Body of pancreas (tissue), 4 donors: ENCODE data around the gene TMBIM1. TPM values are rescaled to one million over a fixed set of nuclear protein-coding genes. Genes with fewer than 3 reads are reported as not detected.
"Not testable (repeated sequence)": the region's sequence is repeated elsewhere in the genome, so short reads cannot be mapped to it uniquely, and the experiment has no call there.

ENCODE experiments used
- ATAC-seq: fragments of 150-250 bp; one replicate; pipeline ENCODE4 v1.9.1; 2016
- DNase-seq, 4 donors: peaks; one replicate each; pipeline ENCODE4 v3.0.0-alpha.2; 2019
- H3K27ac ChIP-seq, 4 donors: fragments of 200-600 bp; sonication (generic); 1 replicate in 3 of 4; 2 replicates in 1 of 4; pipeline versions ENCODE4 v1.5.1 to v1.6.1; 2016 to 2019; ENCODE audit warnings: mild to moderate bottlenecking in 1 of 4, mixed read lengths in 1 of 4, moderate library complexity in 1 of 4
- H3K27me3 ChIP-seq, 2 donors: fragments of 200-600 bp; sonication (generic); one replicate each; pipeline ENCODE4 v1.6.0; 2016; ENCODE audit warnings: mild to moderate bottlenecking in 1 of 2
- H3K36me3 ChIP-seq, 2 donors: fragments of 200-600 bp; sonication (generic); replicated peaks in 1 of 2; 2 replicates each; pipeline ENCODE4 v1.5.1; 2016; ENCODE audit warnings: low read depth in 2 of 2; ENCODE audit not compliant: insufficient read depth in 1 of 2
- H3K4me1 ChIP-seq: fragments of 200-600 bp; sonication (generic); one replicate; pipeline ENCODE4 v1.6.0; 2016
- H3K4me3 ChIP-seq, 2 donors: fragments of 200-600 bp; sonication (generic); 1 replicate in 1 of 2; 2 replicates in 1 of 2; pipeline ENCODE4 v1.5.1; 2016 to 2019
- H3K9me3 ChIP-seq, 3 donors: fragments of 200-600 bp; sonication (generic); 1 replicate in 2 of 3; 2 replicates in 1 of 3; pipeline ENCODE4 v1.5.1; 2016
- POLR2A ChIP-seq, 3 donors: fragments of 450-650 bp; IDR thresholded peaks; one replicate each; pipeline ENCODE4 v1.6.1; 2016; ENCODE audit warnings: antibody characterized with exemption in 3 of 3, mild to moderate bottlenecking in 2 of 3
- WGBS, 2 donors: methylation state at CpG; one replicate each; pipeline ENCODE4 v1.1.5; 2017; 5-methylcytosine and 5-hydroxymethylcytosine counted together
- intact Hi-C: fragments of 100-400 bp; cut with DNase I; formaldehyde crosslinking; loops from one replicate; pipeline ENCODE4 v1.15.1; 2023
- total RNA-seq, 2 donors: library from RNA; depleted of rRNA; stranded (reverse); fragments of >200 nt; gene quantifications; one replicate each; pipeline ENCODE4 v1.1.0, GENCODE V29; 2016
- TF ChIP-seq, protein P1 (sequence below), 7 experiments: fragments of 450-650 bp in 4 of 7; fragments of 200-600 bp in 3 of 7; sonication (generic) in 3 of 7; IDR thresholded peaks; one replicate each; pipeline ENCODE4 v1.5.1; 2016 to 2019; ENCODE audit warnings: antibody characterized with exemption in 7 of 7

The TMBIM1 gene
- total RNA-seq, 2 donors from 2014 or later: 125 to 148 TPM

DNA sequence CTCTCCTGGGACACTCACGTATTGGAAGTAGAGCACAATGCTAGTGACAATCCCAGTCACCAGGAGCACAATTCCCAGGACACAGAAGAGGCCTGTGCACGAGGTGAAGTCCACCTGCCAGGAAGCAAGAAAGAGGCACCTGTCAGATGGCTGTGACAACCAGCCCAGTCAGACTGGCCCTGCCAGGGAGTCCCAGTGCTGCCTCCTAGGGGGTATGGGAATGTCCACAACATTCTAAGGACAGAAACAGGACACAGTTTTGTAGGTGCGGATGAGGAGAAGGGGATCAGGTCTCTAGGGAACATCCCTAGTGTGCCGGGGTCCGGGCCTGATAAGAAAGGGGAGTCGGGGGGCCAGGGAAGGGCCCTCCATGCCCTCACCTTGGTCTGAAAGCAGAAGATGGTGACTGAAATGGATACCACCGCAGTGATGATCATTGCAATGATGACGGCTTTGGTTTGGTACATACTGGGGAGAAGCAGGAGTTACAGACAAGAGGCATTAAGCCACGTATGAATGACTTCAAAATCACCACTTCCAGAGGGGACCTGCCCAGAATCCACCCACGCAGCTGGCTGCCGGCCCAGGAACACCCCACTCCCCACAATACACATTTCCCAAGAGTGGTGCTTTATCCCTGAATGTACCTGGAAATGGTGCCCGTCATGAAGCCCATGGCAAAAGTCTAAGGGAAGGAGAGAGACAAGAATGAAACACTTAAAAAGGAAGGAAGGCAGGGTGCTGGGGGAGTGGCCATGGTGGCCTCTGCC, 15.1 kb downstream of the TMBIM1 start:
- no peak for ATAC-seq
- intact Hi-C loops: no loop called here
- Histone ChIP-seq H3K4me3 (no peak overlapping the region), H3K9me3 (no peaks in the 10 kb centered on the region), H3K4me1 (peaks cover 61% of the 10 kb centered on the region), H3K27ac (peak overlapping the region in 3 of 4 donors; percentile 37 to 98 (median 98)), H3K27me3 (no peaks in the 10 kb centered on the region), H3K36me3 (peaks cover 53 to 62% of the 10 kb centered on the region in 2 donors)
- WGBS, 2 donors: 75 to 77% methylated on average over 11 to 12 of the region's 12 CpGs
- TF ChIP-seq POLR2A (IDR thresholded peaks at IDR 0.05): no peak
- TF ChIP-seq, protein P1, sequence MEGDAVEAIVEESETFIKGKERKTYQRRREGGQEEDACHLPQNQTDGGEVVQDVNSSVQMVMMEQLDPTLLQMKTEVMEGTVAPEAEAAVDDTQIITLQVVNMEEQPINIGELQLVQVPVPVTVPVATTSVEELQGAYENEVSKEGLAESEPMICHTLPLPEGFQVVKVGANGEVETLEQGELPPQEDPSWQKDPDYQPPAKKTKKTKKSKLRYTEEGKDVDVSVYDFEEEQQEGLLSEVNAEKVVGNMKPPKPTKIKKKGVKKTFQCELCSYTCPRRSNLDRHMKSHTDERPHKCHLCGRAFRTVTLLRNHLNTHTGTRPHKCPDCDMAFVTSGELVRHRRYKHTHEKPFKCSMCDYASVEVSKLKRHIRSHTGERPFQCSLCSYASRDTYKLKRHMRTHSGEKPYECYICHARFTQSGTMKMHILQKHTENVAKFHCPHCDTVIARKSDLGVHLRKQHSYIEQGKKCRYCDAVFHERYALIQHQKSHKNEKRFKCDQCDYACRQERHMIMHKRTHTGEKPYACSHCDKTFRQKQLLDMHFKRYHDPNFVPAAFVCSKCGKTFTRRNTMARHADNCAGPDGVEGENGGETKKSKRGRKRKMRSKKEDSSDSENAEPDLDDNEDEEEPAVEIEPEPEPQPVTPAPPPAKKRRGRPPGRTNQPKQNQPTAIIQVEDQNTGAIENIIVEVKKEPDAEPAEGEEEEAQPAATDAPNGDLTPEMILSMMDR (IDR thresholded peaks at IDR 0.05): peak in 2 of 7 experiments; percentile 12 to 52
- DNase-seq: peak in 1 of 4 donors; percentile 87

DNA sequence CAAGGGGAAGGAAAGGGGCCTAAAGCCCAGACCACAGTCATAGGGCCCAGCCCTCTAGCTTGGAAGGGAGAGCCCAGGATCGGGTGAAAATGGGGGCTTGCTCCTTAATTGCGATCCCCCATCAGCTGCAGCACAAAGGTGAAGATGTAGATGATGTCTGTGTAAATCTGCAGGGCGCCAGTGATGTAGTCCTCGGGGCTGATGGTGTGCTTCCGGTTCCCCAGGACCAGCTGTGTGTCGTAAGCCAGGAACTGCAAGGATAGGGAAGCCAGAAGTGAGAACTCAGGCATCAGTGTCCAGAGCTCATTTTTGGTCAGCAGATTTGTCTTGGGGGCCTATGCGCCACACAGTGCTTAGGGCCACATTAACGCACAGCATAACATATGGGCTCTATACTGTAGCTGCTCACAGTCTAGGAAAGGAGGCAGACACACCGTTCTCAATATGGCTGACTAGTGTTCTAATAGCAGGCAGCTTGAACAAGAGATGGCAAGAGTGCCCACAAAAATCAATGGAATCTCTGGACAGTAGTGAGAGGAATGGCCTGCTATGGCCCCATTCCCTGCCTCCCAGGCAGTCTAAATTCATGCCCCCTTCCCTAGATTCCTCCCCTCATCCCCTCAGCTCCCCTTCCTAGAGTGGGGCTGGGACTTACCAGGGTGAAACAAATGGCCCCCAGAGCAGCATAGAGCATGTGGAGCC, 16.8 kb downstream of the TMBIM1 start:
- no peak for TF ChIP-seq POLR2A (IDR thresholded peaks at IDR 0.05)
- TF ChIP-seq, protein P1 (IDR thresholded peaks at IDR 0.05): no peak
- WGBS, 2 donors: 77 to 81% methylated on average over 7 to 9 of the region's 9 CpGs
- peak overlapping the region in 3 of 4 donors; percentile 0 to 85 (median 28) for H3K27ac ChIP-seq
- no peak overlapping the region for H3K4me3 ChIP-seq
- DNase-seq (no peak), ATAC-seq (no peak)
- peaks cover 59% of the 10 kb centered on the region for H3K4me1 ChIP-seq
- intact Hi-C loops: no loop called here
- H3K9me3 ChIP-seq: no peaks in the 10 kb centered on the region
- H3K36me3 ChIP-seq: peaks cover 53 to 59% of the 10 kb centered on the region in 2 donors
- no peaks in the 10 kb centered on the region for H3K27me3 ChIP-seq

DNA sequence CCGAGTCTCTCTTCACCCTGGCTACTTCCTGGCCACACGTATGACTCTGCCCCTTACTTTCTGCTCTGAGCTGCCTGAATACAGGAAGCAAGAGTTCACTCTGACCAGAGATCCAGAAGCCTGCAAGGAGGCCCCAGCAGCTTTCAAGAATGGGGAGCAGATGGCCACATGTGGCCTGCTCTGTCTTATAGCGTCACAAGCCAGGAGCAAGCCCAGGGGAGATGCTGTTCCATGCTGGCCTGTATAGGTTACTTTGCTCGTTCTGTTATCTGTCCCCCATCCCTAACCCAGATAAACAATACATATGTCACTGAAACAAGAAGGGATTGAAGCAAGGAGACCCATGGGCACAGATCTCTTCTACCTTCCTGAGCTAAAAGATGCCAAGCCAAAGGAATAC, 17.7 kb downstream of the TMBIM1 start:
- Histone ChIP-seq H3K27me3 (no peaks in the 10 kb centered on the region), H3K4me1 (peaks cover 50% of the 10 kb centered on the region), H3K27ac (peak overlapping the region in 3 of 4 donors; percentile 28 to 88 (median 85)), H3K36me3 (peaks cover 43 to 50% of the 10 kb centered on the region in 2 donors), H3K9me3 (no peaks in the 10 kb centered on the region), H3K4me3 (no peak overlapping the region)
- ATAC-seq (no peak), DNase-seq (no peak)
- TF ChIP-seq, protein P1 (IDR thresholded peaks at IDR 0.05): no peak
- no peak for TF ChIP-seq POLR2A (IDR thresholded peaks at IDR 0.05)
- intact Hi-C loops: no loop called here
- 69 to 71% methylated on average over 4 of the region's 4 CpGs for whole genome bisulfite sequencing, 2 donors

DNA sequence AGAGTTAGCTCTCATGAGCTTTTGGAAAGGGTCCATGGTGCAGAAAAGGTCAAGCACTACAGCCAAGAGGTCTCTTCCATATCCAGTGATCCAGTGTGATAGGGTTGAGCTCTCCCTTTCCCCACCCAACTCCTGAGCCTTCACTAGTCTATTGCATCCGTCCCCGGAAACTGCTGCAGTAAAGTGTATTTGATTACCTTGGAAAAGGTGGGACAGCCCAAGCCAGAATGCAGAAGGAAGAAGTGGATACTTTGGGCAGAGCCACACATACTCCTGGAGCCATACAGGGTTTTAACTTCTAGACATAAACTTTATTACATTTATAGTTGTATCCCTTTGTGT, 18.4 kb downstream of the TMBIM1 start:
- H3K36me3 ChIP-seq: peaks cover 36 to 43% of the 10 kb centered on the region in 2 donors
- peak overlapping the region; percentile 56 to 88 (median 78) for H3K27ac ChIP-seq
- no peaks in the 10 kb centered on the region for H3K27me3 ChIP-seq
- no peak overlapping the region for H3K4me3 ChIP-seq
- DNase-seq (no peak), ATAC-seq (no peak)
- peaks cover 48% of the 10 kb centered on the region for H3K4me1 ChIP-seq
- intact Hi-C loops: no loop called here
- no peak for TF ChIP-seq POLR2A (IDR thresholded peaks at IDR 0.05)
- TF ChIP-seq, protein P1 (IDR thresholded peaks at IDR 0.05): no peak
- H3K9me3 ChIP-seq: no peaks in the 10 kb centered on the region
- 68 to 76% methylated on average over 2 of the region's 2 CpGs for WGBS, 2 donors

DNA sequence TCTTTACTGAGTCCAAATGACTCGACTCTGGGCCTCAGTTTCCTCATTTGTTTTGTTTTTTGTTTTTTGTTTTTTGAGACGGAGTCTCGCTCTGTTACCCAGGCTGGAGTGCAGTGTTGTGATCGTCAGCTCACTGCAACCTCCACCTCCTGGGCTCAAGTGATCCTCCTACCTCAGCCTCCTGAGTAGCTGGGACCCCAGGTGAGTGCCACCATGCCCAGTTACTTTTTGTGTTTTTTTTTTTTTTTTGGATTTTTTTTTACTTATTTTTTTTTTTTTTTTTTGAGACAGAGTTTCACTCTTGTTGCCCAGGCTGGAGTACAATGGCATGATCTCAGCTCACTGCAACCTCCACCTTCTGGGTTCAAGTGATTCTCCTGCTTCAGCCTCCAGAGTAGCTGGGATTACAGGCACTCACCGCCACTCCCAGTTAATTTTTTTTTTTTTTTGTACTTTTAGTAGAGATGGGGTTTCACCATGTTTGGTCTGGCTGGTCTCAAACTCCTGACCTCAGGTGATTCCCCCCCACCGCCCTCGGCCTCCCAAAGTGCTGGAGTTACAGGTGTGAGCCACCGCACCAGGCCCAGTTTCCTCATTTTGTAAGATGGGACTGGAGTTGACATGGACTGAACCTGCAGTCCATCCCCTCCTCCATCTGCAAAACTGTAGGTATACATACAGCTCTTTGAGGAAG, 18.9 kb downstream of the TMBIM1 start:
- H3K9me3 ChIP-seq, H3K4me3 ChIP-seq, H3K27me3 ChIP-seq, intact Hi-C loops, ATAC-seq: not testable (repeated sequence)
- DNase-seq: peak in 1 of 4 donors; percentile 14
- Histone ChIP-seq H3K4me1 (peaks cover 46% of the 10 kb centered on the region), H3K36me3 (peaks cover 33 to 40% of the 10 kb centered on the region in 2 donors), H3K27ac (peak overlapping the region; percentile 56 to 88 (median 78))
- 78 to 82% methylated on average over 8 of the region's 8 CpGs for WGBS, 2 donors
